Measurements from ENCODE around the gene MPC2. TPM values are rescaled to one million over a fixed set of nuclear protein-coding genes. Genes with fewer than 3 reads are reported as not detected.

The MPC2 gene
- total RNA-seq, 2 donors from 2014 or later, result 17.6 to 33.8 TPM

GRCh38 chr1:167974698-167975097, 37.8 kb upstream of the MPC2 start:
- peaks cover 10% of the 10 kb centered on the region for H3K36me3 ChIP-seq
- ATAC-seq (ENCODE audit: insufficient number of reproducible peaks, low FRiP score, low read depth), result no peak
- no peak overlapping the region for H3K27ac ChIP-seq
- H3K4me1 ChIP-seq (ENCODE audit: control insufficient read depth in 1 of 2, low read depth in 2 of 2), result no peaks in the 10 kb centered on the region
- H3K4me3 ChIP-seq, result no peak overlapping the region
- H3K27me3 ChIP-seq (replicated peaks; ENCODE audit: insufficient read depth), result no peaks in the 10 kb centered on the region
- DNase-seq (ENCODE audit: low spot score), result no peak
- TF ChIP-seq CTCF (IDR thresholded peaks at IDR 0.05), result no peak
- H3K9me3 ChIP-seq, result no peaks in the 10 kb centered on the region

- Histone ChIP-seq H3K4me3 (no peak overlapping the region), H3K4me1 (ENCODE audit: control insufficient read depth in 1 of 2, low read depth in 2 of 2) (no peaks in the 10 kb centered on the region), H3K27me3 (replicated peaks; ENCODE audit: insufficient read depth) (no peaks in the 10 kb centered on the region), H3K27ac (no peak overlapping the region), H3K36me3 (peaks cover 10% of the 10 kb centered on the region), H3K9me3 (no peaks in the 10 kb centered on the region)
- ATAC-seq (ENCODE audit: insufficient number of reproducible peaks, low FRiP score, low read depth), result no peak
- TF ChIP-seq CTCF (IDR thresholded peaks at IDR 0.05), result no peak
- DNase-seq (ENCODE audit: low spot score), result no peak
Observed at GRCh38 chr1:167973832-167974231, 37.0 kb upstream of the MPC2 start.

- Histone ChIP-seq H3K36me3 (peaks cover 3% of the 10 kb centered on the region), H3K27me3 (replicated peaks; ENCODE audit: insufficient read depth) (no peaks in the 10 kb centered on the region), H3K9me3 (no peaks in the 10 kb centered on the region), H3K4me1 (ENCODE audit: control insufficient read depth in 1 of 2, low read depth in 2 of 2) (peaks cover 0 to 5% of the 10 kb centered on the region in 2 donors), H3K27ac (no peak overlapping the region), H3K4me3 (no peak overlapping the region)
- no peak for ATAC-seq (ENCODE audit: insufficient number of reproducible peaks, low FRiP score, low read depth)
- DNase-seq (ENCODE audit: low spot score), result no peak
- TF ChIP-seq CTCF (IDR thresholded peaks at IDR 0.05), result no peak
Observed at GRCh38 chr1:167968569-167968968, 31.7 kb upstream of the MPC2 start.

- TF ChIP-seq CTCF (IDR thresholded peaks at IDR 0.05), result no peak
- Histone ChIP-seq H3K36me3 (no peaks in the 10 kb centered on the region), H3K4me3 (no peak overlapping the region), H3K9me3 (no peaks in the 10 kb centered on the region), H3K4me1 (ENCODE audit: control insufficient read depth in 1 of 2, low read depth in 2 of 2) (peaks cover 0 to 5% of the 10 kb centered on the region in 2 donors), H3K27me3 (replicated peaks; ENCODE audit: insufficient read depth) (no peaks in the 10 kb centered on the region), H3K27ac (no peak overlapping the region)
- no peak for DNase-seq (ENCODE audit: low spot score)
- ATAC-seq (ENCODE audit: insufficient number of reproducible peaks, low FRiP score, low read depth), result no peak
Observed at GRCh38 chr1:167966050-167966449, 29.2 kb upstream of the MPC2 start.

- no peak for TF ChIP-seq CTCF (IDR thresholded peaks at IDR 0.05)
- H3K27me3 ChIP-seq (replicated peaks; ENCODE audit: insufficient read depth), result no peaks in the 10 kb centered on the region
- no peaks in the 10 kb centered on the region for H3K9me3 ChIP-seq
- no peak overlapping the region for H3K4me3 ChIP-seq
- ATAC-seq (ENCODE audit: insufficient number of reproducible peaks, low FRiP score, low read depth) (no peak), DNase-seq (ENCODE audit: low spot score) (no peak)
- H3K27ac ChIP-seq, result no peak overlapping the region
- no peaks in the 10 kb centered on the region for H3K36me3 ChIP-seq
- peaks cover 0 to 5% of the 10 kb centered on the region in 2 donors for H3K4me1 ChIP-seq (ENCODE audit: control insufficient read depth in 1 of 2, low read depth in 2 of 2)
Observed at GRCh38 chr1:167964646-167965045, 27.8 kb upstream of the MPC2 start.

Measured in thoracic aorta (tissue), 2 donors.